ENCODE data around the gene NTM. TPM values are rescaled to one million over a fixed set of nuclear protein-coding genes. Genes with fewer than 3 reads are reported as not detected.

The NTM gene
- total RNA-seq, 4 donors from 2014 or later = 1.4 to 5.7 TPM; not detected in 2

DNA sequence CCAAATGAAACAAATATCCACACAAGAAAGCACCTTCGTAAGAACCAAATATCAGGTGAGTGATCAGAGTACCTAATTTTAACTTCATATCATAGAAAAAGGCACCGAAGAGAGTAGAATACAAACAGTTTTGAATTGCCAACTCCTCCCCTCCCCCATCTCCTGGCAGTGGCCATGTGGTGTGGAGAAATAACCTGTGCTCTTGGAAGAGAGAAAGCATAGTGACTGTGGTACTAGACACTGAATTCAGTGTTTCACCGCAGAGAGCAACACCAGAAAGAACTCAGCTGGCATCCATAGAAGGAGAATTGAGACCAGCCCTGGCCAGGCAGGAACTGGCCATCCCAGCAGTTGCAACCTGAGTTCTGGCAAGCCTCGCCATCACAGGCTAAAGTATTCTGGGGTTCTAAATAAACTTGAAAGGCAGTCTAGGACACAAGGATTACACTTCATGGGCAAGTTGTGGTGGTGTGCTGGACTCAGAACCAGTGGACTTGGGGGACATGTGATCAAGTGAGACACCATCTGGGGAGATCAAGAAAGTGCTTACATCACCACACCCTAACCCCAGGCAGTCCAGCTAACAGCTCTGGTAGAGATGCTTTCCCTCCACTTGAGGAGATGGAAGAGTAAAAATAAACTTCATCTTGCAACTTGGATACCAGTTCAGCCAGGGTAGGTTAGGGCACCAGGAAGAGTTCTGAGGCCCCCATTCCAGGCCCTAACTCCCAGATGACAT lies 1003.2 kb downstream of the NTM start:
- TF ChIP-seq POLR2A (IDR thresholded peaks at IDR 0.05) = no peak
- TF ChIP-seq CTCF (IDR thresholded peaks at IDR 0.05) = no peak
- Histone ChIP-seq H3K36me3 (no peaks in the 10 kb centered on the region), H3K9me3 (no peaks in the 10 kb centered on the region), H3K4me3 (no peak overlapping the region), H3K4me1 (no peaks in the 10 kb centered on the region), H3K27ac (no peak overlapping the region), H3K27me3 (no peaks in the 10 kb centered on the region)
- no peak for DNase-seq
- intact Hi-C loops (cut with DNase I; ENCODE audit: low total_unique reads) = no loop called here

DNA sequence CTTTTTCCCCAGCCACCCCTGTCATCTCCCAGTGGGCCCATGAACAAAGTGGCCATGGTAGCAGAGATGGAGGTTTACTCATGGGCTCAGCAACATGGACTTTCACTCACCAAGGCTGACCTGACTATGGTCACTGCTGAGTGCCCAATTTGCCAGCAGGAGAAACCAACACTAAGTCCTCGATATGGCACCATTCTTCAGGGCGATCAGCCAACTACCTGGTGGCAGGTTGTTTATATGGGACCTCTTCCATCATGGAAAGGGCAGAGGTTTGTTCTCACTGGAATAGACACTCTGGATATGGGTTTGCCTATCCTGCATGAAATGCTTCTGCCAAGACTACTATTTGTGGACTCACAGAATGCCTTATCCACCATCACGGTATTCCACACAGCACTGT lies 1009.1 kb downstream of the NTM start:
- no peak for TF ChIP-seq CTCF (IDR thresholded peaks at IDR 0.05)
- no peak for TF ChIP-seq POLR2A (IDR thresholded peaks at IDR 0.05)
- Histone ChIP-seq H3K27me3 (no peaks in the 10 kb centered on the region), H3K9me3 (no peaks in the 10 kb centered on the region), H3K27ac (no peak overlapping the region), H3K36me3 (no peaks in the 10 kb centered on the region), H3K4me1 (no peaks in the 10 kb centered on the region), H3K4me3 (no peak overlapping the region)
- intact Hi-C loops (cut with DNase I; ENCODE audit: low total_unique reads) = no loop called here
- DNase-seq = no peak

Small RNAs within 50 kb of the gene (small RNA-seq; reads per million reads assigned to genes)
- not detected for gene RNU6ATAC12P

Measured in uterus (tissue), 4 donors.